ENCODE data around the gene DAB2IP.

DNA sequence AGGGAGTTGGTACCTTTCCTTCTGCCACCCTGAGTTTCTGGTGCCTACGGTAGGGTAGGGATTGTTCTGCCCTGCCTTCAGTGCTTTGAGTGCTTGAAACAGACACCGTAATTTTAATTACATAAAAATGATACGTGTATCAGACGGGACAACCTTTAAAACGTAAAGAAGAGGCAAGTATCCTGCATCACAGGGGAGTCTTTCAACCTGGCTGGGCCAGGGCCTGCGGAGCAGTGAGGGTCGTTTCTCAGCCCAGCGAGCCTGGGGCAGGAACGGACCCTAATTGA is 483 bp upstream of the DAB2IP start:
- TF ChIP-seq, protein P1, sequence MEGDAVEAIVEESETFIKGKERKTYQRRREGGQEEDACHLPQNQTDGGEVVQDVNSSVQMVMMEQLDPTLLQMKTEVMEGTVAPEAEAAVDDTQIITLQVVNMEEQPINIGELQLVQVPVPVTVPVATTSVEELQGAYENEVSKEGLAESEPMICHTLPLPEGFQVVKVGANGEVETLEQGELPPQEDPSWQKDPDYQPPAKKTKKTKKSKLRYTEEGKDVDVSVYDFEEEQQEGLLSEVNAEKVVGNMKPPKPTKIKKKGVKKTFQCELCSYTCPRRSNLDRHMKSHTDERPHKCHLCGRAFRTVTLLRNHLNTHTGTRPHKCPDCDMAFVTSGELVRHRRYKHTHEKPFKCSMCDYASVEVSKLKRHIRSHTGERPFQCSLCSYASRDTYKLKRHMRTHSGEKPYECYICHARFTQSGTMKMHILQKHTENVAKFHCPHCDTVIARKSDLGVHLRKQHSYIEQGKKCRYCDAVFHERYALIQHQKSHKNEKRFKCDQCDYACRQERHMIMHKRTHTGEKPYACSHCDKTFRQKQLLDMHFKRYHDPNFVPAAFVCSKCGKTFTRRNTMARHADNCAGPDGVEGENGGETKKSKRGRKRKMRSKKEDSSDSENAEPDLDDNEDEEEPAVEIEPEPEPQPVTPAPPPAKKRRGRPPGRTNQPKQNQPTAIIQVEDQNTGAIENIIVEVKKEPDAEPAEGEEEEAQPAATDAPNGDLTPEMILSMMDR (conservative IDR thresholded peaks at IDR 0.05; ENCODE audit: low read depth in 2 of 2), result no peak
- TF ChIP-seq EZH2 (IDR thresholded peaks at IDR 0.05; ENCODE audit: low read depth, unreplicated experiment) (no peak), EZH2phosphoT487 (IDR thresholded peaks at IDR 0.05; ENCODE audit: unreplicated experiment) (no peak)

All from GM23338 (cell line).